ENCODE results near the gene YPEL4.
"Not testable (repeated sequence)": the region's sequence is repeated elsewhere in the genome, so short reads cannot be mapped to it uniquely, and the experiment has no call there.

YPEL4 gene, protein sequence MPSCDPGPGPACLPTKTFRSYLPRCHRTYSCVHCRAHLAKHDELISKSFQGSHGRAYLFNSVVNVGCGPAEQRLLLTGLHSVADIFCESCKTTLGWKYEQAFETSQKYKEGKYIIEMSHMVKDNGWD

DNA sequence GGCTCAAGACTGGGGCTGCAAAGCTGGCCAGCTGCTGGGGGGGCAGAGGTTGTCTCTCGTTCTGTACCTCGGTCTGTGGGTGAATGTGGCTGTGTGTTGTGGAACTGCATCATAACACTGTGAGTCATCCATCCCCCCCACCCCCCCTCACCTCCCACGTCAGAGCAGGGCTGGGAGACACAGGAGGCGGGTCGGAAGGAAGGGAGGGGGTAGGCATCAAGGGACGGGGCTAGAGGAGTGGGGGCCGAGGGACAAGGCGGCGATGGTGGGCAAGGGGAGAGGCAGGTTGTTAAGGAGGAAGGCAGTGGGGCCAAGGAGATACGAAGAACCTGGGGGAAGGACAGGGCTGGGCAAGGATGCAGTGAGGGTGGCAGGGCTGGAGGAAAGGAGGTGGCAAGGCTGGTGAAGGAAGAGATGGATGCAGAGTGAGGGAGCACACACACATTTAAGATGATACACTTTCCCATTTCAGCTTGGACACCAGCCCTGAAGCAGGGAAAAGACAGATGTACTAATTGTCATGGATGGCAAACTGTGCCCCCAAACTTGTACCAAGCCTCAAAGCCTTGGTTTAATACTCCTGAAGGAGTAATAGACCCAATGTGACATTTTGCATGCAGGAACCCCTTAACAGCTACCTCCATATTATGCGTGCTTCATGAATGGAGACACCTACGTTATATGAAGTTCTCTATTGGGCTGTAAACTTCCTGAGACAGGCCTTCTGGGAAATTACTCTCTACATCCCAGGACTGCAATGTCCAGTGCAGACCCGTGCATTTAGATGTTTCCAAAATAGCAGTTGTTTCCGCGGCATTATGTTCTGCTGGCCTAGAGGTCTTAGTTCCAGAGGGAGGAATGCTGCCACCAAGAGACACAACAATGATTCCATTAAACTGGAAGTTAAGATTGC is at the start of gene YPEL4:
TSS of gene YPEL4 (minus strand) at position 87 of the 913 bp plus-strand sequence. CDS start 2,805 bp downstream, outside the sequence.
- in situ Hi-C loops (cut with HindIII; ENCODE audit: low sequenced_read_pairs), result no loop called here

DNA sequence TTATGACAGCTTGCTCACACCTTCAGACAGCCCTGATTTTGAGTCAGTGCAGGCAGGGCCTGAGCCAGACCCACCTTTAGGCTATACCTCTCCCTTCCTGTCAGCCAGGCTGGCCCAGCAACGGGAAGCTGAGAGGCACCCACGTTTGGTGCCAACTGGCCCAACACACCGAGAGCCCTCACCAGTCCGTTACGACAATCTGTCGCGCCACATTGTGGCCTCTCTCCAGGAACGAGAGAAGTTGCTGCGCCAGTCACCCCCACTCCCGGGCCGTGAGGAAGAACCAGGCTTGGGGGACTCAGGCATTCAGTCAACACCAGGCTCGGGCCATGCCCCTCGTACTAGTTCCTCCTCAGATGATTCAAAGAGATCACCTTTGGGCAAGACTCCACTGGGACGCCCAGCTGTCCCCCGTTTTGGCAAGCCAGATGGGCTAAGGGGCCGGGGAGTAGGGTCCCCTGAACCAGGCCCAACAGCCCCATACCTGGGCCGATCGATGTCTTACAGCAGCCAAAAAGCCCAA is 49.2 kb upstream of the YPEL4 start:
- in situ Hi-C loops (cut with HindIII; ENCODE audit: low sequenced_read_pairs), result no loop called here

DNA sequence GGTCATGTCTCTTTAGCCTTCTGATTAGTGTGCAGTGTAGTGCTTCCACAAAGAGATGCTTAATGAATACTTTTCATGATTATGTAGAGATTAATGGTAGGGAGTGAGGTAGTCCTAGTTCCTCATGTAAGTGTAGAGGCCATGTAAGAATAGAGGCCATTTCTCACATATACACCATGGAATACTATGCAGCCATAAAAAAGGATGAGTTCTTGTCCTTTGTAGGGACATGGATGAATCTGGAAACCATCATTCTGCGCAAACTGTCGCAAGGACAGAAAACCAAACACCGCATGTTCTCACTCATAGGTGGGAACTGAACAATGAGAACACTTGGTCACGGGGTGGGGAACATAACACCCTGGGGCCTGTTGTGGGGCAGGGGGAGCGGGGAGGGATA is 40.8 kb upstream of the YPEL4 start:
- in situ Hi-C loops (cut with HindIII; ENCODE audit: low sequenced_read_pairs), result not testable (repeated sequence)

DNA sequence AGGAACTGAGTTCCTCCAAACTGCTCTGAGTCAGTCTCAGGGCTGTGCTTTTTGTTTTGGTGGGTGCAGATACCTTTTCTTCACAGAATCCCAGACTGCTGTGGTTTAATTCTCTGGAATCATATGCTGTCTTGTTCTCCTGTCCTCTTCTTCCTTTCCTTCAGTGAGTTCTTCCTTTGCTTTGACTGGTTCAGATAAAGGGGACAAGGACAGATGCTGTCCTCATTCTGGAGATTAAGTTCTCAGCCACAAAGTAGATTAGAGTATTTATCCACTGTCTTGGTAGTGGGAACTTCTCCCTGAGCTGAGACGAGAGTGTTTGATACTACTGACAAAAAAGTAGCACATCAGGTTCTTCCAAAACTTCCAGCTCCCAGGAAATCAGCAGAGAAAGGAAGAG is 31.5 kb upstream of the YPEL4 start:
- in situ Hi-C loops (cut with HindIII; ENCODE audit: low sequenced_read_pairs), result loop anchor here (5.0 kb wide), 1 partner anchor 51 kb away; no protein-coding TSS in a partner anchor

DNA sequence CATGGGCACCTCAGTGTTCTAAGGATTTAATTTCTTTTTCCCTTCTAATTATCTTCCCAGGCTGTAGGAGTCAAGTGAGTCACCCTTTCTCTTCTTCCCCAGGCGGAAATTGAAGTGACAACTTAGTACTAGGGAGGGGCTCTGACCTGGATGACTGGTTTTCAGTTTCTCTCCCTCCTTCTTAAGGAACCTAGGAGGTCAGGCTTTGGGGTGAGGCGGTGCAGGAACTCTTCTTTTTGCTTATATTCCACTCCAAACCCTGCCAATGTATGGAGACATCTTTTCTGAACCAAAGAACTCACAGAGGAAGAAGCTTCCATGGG is 30.8 kb upstream of the YPEL4 start:
- in situ Hi-C loops (cut with HindIII; ENCODE audit: low sequenced_read_pairs), result loop anchor here (5.0 kb wide), 1 partner anchor 52 kb away; no protein-coding TSS in a partner anchor

DNA sequence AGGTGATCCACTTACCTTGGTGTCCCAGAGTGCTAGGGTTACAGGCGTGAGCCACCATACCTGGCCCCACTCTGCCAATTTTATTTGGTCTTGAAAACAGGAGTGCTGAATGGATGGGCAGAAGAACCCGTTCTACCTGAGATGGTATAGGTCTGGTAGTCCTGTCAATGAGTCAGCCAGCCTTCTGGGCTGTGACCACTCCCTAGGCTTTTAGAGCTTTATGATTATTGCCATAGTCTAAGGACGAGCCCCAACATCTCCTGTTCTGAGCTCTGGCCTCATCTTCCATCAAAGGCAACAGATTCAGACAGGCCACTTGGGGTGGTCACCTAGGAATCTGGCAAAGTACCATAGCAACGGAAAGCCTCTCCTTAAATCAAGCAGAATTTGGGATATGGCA is 29.7 kb upstream of the YPEL4 start:
- in situ Hi-C loops (cut with HindIII; ENCODE audit: low sequenced_read_pairs), result no loop called here

DNA sequence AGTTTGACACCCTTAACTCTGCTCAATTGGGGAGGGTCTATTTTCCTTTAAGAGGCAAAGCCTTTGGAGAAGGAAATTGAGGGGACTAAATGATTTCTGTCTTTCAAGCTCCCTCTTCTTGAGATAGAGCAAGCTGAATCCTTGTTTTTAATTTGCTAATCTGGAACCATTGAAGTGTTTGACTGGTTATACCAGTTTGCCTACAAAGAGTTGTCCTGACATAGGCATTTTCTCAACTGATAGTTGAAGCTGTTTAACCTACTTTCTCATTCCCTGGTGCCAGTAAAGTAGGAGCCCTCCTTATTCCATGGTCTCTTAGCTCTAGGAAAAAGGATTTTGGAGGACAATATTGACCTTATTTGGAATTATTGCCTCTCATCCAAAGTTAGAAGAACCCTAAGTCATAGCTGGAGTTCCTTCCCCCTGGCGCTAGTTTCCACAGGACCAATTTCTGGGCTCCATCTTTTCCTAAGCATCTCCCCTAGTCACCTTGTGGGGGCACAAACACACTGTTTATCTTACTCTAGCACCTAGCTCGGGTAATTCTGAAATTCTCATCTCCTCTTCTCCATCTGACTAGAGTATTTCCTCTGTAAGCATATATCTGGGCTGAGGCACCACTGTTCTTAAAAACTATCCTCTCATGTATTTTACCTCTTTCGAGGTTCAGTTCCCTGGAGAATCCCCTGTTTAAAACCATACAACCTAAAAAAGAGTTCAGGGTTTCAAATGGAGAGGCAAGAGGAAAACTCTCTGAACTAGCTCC is 25.6 kb upstream of the YPEL4 start:
- in situ Hi-C loops (cut with HindIII; ENCODE audit: low sequenced_read_pairs), result no loop called here

DNA sequence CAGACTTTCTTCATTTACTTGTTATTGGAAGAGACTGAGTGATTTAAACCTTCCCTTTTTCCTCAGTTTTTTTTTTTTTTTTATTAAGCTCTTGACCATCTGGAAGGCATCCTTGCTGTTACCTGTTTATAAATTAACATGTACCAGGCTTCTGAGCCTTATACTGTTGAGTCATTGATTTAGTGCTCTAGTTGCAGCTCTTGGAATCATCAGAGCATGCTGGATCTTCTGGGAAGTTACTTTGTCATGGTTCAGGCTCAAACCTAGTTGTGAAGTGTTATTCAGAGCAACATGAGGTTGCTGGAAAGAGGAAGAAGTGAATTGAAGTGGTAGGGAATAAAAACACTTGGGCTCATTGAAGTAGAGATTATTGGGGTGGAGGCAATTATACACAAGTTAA is 24.5 kb upstream of the YPEL4 start:
- in situ Hi-C loops (cut with HindIII; ENCODE audit: low sequenced_read_pairs), result no loop called here

DNA sequence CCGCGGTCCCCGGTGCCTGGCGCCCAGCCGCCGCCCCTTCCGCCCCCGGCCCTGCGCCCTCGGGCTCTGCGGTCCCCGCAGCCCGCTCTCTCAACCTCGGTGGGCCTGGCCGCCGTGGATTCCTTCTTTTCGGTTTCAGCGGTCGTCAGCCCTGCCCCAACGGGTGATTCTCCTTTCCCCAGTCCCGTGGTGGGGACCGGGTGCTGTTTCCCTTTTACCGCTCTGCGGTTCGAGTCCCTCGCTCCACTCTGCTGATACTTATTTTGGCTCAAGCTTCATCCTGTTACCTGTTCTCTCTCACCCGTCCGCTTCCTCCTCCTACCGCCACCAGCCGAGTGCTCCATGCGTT is 18.7 kb upstream of the YPEL4 start:
- in situ Hi-C loops (cut with HindIII; ENCODE audit: low sequenced_read_pairs), result loop anchor here (5.0 kb wide), 1 partner anchor 44 kb away; the partner anchor contains the start of genes MED19 and TMX2

DNA sequence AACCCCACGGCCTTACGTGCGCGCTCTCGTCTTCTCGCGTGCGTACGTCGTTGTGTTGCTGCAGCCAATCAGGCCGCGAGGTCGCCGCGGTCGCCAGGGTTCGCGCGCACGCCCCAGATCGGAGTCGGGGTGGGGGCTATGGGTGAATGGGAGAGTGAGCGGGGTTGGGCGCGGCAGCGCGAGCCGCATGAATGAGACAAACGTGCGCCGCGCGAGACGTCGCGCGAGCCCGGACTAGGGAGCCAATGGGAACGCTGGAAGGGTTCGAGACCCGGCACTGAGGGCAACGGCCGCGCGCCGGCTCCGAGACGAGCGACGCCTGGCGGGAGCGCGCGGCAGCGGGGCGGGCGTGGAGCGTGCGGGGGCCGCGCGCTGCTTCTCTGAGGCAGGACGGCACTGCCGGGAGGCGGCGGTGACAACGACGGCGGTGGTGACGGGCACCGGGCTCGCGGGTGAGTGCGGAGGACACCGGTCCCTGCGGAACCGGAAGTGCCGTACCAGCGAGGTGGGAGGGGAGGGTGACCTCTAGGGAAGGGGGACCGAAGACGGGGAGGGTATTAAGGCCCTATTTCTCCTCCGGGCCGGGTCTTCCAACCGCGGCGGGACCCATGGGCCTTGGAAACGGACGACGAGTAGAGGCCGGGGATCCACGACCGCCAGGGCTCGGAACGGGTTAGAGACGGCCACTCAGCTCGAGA is 18.2 kb upstream of the YPEL4 start, which contains the start of gene ZDHHC5:
TSS of gene ZDHHC5 (plus strand) at position 379 of the 698 bp plus-strand sequence. CDS start 4,977 bp downstream, outside the sequence.
- in situ Hi-C loops (cut with HindIII; ENCODE audit: low sequenced_read_pairs), result loop anchor here (5.0 kb wide), 1 partner anchor 44 kb away; the partner anchor contains the start of genes MED19 and TMX2

DNA sequence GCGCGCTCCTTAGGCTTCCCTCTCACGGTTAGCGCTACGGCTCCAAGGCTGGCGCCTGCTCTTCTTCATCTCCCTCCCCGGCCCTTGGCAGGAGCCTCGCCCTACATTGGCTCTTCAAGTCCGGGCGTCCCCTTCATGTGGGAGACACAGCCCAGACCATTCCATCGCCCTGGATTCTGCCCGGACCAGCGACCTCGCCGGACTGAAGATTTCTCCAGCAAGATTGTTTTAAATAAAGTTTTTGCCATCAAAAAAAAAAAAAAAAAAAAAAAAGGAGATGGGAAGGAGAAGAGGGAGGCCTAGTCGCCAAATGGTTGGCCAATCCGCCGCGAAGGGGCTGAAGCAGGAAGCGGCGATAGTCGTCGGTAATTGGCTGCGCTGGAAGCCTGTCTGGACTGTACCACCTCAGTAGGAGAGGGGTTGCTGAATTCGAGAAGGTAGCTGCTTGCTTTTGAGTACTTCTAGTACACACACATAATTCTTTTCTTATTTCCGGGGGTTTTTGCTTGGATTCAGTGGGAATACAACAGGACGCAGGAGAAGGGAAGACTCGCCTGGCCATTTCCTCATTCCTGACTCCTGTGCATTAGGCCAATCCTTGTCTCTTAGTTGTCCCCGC is 17.5 kb upstream of the YPEL4 start:
- in situ Hi-C loops (cut with HindIII; ENCODE audit: low sequenced_read_pairs), result loop anchor here (5.0 kb wide), 1 partner anchor 45 kb away; the partner anchor contains the start of genes MED19 and TMX2

DNA sequence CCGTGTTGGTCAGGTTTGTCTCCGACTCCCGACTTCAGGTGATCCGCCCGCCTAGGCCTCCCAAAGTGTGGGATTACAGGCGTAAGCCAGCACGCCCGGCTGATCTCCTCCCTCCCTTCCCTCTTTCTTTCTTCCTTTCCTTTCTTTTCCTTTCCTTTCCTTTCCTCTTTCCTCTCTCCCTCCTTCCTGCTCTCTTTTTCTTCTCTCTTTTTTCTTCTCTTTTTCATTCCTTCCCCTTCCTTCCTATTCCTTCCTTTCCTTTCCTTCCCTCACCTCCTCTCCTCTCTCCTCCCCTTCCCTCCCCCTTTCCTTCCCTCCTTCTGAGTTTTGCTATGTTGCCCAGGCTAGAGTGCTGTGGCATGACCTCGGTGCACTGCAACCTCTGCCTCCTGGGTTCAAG is 14.3 kb upstream of the YPEL4 start:
- in situ Hi-C loops (cut with HindIII; ENCODE audit: low sequenced_read_pairs), result loop anchor here (5.0 kb wide), 1 partner anchor 138 kb away; no protein-coding TSS in a partner anchor

DNA sequence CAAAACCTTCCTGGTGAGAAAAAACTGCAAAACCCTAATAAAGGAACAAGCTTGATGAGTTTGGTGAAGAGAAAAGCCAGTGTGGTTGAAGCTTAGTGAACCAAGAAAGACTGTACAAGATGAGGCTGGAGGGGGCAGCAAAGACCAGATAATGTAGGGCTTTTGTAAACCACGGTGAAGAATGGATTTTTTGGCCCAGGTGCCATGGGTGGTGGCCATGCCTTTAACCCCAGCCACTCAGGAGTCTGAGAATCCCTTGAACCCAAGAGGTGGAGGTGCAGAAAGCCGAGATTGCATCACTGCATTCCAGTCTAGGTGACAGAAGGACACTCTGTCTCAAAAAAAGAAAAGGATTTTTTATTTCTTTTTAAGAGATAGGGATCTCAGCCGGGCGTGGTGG is 13.2 kb upstream of the YPEL4 start:
- in situ Hi-C loops (cut with HindIII; ENCODE audit: low sequenced_read_pairs), result loop anchor here (5.0 kb wide), 1 partner anchor 139 kb away; no protein-coding TSS in a partner anchor

DNA sequence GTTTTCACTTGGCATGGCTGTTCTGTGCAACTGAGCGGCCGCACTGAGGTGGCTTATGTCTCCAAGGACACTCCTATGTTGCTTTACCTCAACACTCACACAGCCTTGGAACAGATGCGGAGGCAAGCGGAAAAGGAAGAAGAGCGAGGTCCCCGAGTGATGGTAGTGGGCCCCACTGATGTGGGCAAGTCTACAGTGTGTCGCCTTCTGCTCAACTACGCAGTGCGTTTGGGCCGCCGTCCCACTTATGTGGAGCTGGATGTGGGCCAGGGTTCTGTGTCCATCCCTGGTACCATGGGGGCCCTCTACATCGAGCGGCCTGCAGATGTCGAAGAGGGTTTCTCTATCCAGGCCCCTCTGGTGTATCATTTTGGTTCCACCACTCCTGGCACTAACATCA is 10.0 kb upstream of the YPEL4 start:
- in situ Hi-C loops (cut with HindIII; ENCODE audit: low sequenced_read_pairs), result loop anchor here (5.0 kb wide), 1 partner anchor 143 kb away; no protein-coding TSS in a partner anchor

DNA sequence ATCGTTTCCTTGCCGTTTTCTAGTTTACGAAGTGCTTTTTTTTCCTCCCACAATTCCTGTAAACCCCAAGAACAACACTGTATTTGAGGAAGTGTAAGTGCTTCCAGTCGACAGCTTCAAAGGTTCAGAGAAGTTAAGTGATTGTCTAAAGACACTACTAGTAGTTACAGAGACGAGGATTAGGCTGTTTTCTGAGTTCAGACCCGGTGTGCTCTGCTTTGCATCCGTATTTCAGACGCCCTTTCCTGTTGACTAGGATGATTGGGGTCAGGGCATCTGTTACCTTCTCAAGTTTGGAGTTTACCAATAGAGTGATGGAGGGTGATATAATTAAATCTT is 8.3 kb upstream of the YPEL4 start:
- in situ Hi-C loops (cut with HindIII; ENCODE audit: low sequenced_read_pairs), result no loop called here

DNA sequence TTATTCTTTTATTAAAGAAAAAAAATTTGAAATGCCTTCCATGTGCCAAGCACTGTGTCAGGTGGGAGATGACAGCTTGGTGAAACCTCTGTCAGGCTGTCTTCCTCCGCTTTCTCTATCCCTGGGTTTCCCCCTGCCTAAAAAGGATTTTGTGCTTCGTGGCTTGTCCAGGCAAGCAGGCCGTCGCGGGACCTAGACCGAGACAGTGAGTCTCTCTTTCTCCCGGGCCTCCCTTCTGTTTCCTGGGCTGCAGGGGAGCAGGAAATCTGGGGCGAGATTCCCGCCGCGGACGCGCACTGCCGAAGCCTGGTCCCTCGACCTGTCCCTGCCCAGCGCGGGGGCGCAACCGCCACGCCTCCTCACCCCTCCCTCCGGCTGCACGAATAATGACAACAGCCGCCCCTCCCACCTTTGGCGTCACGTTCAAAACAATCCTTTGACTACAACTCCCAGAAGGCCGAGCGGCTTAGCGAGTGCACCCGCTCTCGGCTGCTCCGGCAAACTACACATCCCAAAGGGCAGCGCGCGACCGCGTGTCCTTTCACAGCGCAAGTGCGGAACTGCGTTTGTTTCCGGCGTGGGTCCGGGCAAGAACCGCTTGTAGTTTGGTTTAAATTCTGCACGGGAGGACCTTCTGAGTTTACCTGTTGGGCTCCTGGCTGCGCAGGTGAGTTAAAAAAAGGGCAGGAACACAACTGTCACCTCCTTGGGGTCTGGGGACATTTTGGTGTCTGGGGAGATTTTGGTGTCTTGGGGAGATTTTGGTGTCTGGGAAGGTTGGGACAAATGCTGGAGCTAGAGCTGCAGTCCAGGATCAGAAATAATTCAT is 7.7 kb upstream of the YPEL4 start, which contains the start of gene CLP1:
TSS of gene CLP1 (plus strand) at position 569 of the 829 bp plus-strand sequence. CDS start 1,715 bp downstream, outside the sequence.
- in situ Hi-C loops (cut with HindIII; ENCODE audit: low sequenced_read_pairs), result no loop called here

DNA sequence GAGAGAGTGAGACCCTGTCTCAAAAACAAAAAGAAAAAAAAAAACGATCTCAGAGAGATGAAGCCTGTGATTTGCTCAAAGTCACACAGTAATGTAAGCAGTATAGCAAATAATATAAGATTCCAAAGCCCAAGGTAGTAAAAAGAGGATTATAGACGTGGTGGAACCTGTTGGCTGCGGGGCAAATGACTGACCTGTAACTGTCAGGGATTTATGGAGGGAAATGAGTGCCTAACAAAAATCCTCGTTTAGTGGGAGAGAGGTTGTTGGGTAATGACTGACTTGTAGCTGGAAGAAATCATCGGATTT is 7.1 kb upstream of the YPEL4 start:
- in situ Hi-C loops (cut with HindIII; ENCODE audit: low sequenced_read_pairs), result no loop called here

DNA sequence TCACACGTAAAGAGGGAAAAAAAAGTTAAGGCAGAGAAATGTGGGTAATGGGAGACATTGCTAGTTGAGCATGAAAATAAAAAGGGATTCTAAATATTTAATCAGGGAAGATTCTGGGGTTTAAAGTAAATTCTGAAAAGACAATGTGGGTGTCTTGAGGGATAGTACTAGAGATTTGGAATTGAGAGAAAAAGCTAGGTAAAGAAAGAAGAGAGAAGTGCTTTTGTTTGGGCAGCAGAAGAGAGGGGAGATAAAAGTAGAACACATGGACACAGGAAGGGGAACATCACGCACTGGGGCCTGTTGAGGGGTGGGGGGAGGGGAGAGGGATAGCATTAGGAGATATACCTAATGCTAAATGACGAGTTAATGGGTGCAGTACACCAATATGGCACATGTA is 3.5 kb upstream of the YPEL4 start:
- in situ Hi-C loops (cut with HindIII; ENCODE audit: low sequenced_read_pairs), result no loop called here

DNA sequence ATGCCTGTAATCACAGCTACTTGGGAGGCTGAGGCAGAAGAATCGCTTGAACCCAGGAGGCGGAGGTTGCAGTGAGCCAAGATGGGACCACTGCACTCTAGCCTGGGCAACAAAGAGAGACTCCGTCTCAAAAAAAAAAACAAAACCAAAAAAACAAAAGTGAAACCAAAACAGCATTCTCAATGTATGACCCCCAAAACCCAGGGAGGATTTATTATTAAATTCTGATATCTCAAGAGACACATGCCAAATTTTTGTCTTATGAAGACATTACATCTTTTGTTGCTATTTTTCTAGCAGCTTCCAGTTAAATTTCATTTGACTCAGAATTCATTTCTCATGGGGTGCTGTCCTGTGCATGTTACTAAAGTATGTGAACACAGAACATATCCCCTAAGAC is 3.0 kb upstream of the YPEL4 start:
- in situ Hi-C loops (cut with HindIII; ENCODE audit: low sequenced_read_pairs), result no loop called here

All from endothelial cell of hepatic sinusoid (primary cell).